ENCODE data around the gene CACFD1. TPM values are rescaled to one million over a fixed set of nuclear protein-coding genes. Genes with fewer than 3 reads are reported as not detected.

Gene CACFD1
- total RNA-seq, 2 experiments from 2014 or later, result 3.7 to 3.8 TPM

DNA sequence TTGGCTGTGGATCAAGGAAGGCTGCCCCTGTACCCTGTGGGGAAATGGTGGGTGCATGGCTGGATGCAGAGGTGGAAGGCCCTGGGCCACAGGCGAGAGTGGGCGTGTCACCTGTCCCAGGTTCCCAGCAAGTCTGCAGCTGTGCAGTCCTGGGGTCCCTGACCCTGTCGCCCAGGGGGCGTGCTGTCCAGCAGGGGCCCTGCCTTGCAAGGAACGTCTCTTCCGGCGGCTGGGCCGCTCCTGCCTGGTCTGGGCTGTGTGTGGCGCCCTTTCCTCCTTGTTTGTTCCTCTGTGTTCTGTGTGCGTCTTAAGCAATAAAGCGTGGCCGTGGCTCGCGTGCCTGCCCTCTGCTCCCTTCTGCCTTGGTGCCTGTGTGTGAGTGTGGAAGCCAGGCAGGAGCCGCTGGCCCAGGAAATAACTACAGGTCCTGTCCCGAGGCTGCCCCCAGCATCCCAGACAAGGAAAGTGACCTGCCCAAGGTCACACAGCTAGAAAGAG lies 10.7 kb downstream of the CACFD1 start:
- Histone ChIP-seq H3K27me3 (ENCODE audit: control insufficient read depth in 1 of 2, insufficient read depth in 2 of 2, low read length in 2 of 2) (no peaks in the 10 kb centered on the region), H3K9me3 (ENCODE audit: control insufficient read depth in 1 of 2, insufficient read depth in 1 of 2, low read length in 2 of 2) (no peaks in the 10 kb centered on the region), H3K4me3 (ENCODE audit: low read length) (no peak overlapping the region), H3K36me3 (ENCODE audit: insufficient read depth, low read length) (no peaks in the 10 kb centered on the region), H3K4me1 (ENCODE audit: insufficient read depth, low read length) (no peaks in the 10 kb centered on the region), H3K27ac (ENCODE audit: low read depth in 1 of 2, low read length in 2 of 2) (no peak overlapping the region)
- H3K9me3 Mint-ChIP-seq, result no peaks in the 10 kb centered on the region
- DNase-seq (no peak), ATAC-seq (ENCODE audit: poor library complexity) (no peak)
- POLR2A ChIA-PET, result no interaction called here
- CTCF ChIA-PET, result no interaction called here
- no peaks in the 10 kb centered on the region for H3K36me3 Mint-ChIP-seq (ENCODE audit: low read depth)
- no peaks in the 10 kb centered on the region for H3K4me1 Mint-ChIP-seq (ENCODE audit: low read depth)
- no peak overlapping the region for H3K4me3 Mint-ChIP-seq
- no peaks in the 10 kb centered on the region for H3K27me3 Mint-ChIP-seq
- intact Hi-C loops (cut with DNase I, micrococcal nuclease), result no loop called here
- TF ChIP-seq, protein P1, sequence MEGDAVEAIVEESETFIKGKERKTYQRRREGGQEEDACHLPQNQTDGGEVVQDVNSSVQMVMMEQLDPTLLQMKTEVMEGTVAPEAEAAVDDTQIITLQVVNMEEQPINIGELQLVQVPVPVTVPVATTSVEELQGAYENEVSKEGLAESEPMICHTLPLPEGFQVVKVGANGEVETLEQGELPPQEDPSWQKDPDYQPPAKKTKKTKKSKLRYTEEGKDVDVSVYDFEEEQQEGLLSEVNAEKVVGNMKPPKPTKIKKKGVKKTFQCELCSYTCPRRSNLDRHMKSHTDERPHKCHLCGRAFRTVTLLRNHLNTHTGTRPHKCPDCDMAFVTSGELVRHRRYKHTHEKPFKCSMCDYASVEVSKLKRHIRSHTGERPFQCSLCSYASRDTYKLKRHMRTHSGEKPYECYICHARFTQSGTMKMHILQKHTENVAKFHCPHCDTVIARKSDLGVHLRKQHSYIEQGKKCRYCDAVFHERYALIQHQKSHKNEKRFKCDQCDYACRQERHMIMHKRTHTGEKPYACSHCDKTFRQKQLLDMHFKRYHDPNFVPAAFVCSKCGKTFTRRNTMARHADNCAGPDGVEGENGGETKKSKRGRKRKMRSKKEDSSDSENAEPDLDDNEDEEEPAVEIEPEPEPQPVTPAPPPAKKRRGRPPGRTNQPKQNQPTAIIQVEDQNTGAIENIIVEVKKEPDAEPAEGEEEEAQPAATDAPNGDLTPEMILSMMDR (IDR thresholded peaks at IDR 0.05), result no peak
- H3K27ac Mint-ChIP-seq, result no peak overlapping the region

DNA sequence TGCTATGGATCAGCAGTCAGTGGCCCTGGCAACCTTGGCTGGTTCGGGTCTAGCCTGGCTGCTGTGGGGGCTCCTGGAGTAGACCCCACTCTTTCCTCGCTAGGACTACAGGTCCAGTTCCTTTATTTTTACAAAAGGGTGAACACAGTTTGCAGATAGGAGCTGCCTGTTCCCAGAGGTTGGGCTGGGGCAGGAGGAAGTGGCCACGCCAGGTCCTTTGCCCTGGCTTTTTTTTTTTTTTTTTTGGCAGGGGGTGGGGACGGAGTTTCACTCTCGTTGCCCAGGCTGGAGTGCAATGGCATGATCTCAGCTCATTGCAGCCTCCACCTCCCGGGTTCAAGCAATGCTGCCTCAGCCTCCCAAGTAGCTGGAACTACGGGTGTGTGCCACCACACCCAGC lies 11.2 kb downstream of the CACFD1 start:
- Histone ChIP-seq H3K4me3 (ENCODE audit: low read length) (no peak overlapping the region), H3K27ac (ENCODE audit: low read depth in 1 of 2, low read length in 2 of 2) (no peak overlapping the region), H3K36me3 (ENCODE audit: insufficient read depth, low read length) (no peaks in the 10 kb centered on the region), H3K9me3 (ENCODE audit: control insufficient read depth in 1 of 2, insufficient read depth in 1 of 2, low read length in 2 of 2) (no peaks in the 10 kb centered on the region), H3K27me3 (ENCODE audit: control insufficient read depth in 1 of 2, insufficient read depth in 2 of 2, low read length in 2 of 2) (no peaks in the 10 kb centered on the region), H3K4me1 (ENCODE audit: insufficient read depth, low read length) (no peaks in the 10 kb centered on the region)
- no peak overlapping the region for H3K27ac Mint-ChIP-seq
- ChIA-PET CTCF (no interaction called here), POLR2A (no interaction called here)
- ATAC-seq (ENCODE audit: poor library complexity) (no peak), DNase-seq (no peak)
- no peaks in the 10 kb centered on the region for H3K27me3 Mint-ChIP-seq
- H3K9me3 Mint-ChIP-seq, result no peaks in the 10 kb centered on the region
- H3K36me3 Mint-ChIP-seq (ENCODE audit: low read depth), result no peaks in the 10 kb centered on the region
- intact Hi-C loops (cut with DNase I, micrococcal nuclease), result no loop called here
- no peak overlapping the region for H3K4me3 Mint-ChIP-seq
- TF ChIP-seq, protein P1 (IDR thresholded peaks at IDR 0.05), result no peak
- no peaks in the 10 kb centered on the region for H3K4me1 Mint-ChIP-seq (ENCODE audit: low read depth)

DNA sequence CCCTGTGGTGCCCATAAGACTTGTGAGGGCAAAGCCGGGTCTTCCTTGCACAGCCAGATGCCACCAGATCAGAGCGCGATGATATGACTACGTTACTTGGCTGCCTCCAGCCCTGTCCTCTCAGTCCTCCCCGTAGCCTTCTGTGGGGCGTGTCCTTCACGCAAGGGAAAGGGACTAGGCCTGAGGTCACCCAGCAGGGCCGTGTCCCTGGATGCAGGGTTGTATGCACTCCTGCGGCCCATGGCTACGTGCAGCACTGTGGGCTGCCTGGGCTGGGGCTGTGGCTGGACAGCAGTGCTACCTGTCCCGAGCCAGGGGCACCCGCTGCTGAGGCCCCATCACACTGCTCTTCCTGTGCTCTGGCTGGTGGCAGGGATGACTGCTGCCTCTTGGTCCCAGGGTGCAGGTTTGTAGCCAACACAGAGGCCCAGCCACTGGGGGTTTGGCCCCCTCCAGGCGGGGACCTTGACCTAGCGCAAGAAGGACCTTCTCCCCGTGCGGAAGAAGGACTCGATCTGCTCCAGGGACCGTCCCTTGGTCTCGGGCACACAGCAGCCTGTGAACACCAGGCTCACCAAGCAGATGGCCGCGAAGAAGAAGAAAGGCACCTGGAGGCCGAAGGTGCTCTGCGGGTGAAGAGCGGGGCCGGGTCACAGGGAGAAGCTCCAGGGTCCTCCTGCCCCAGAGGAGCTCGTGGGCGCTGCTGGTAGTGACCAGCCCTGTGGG lies 11.9 kb downstream of the CACFD1 start:
- no peaks in the 10 kb centered on the region for H3K27me3 Mint-ChIP-seq
- no peaks in the 10 kb centered on the region for H3K36me3 Mint-ChIP-seq (ENCODE audit: low read depth)
- TF ChIP-seq, protein P1 (IDR thresholded peaks at IDR 0.05), result no peak
- no peaks in the 10 kb centered on the region for H3K4me1 Mint-ChIP-seq (ENCODE audit: low read depth)
- Histone ChIP-seq H3K36me3 (ENCODE audit: insufficient read depth, low read length) (no peaks in the 10 kb centered on the region), H3K9me3 (ENCODE audit: control insufficient read depth in 1 of 2, insufficient read depth in 1 of 2, low read length in 2 of 2) (no peaks in the 10 kb centered on the region), H3K4me1 (ENCODE audit: insufficient read depth, low read length) (no peaks in the 10 kb centered on the region), H3K27ac (ENCODE audit: low read depth in 1 of 2, low read length in 2 of 2) (no peak overlapping the region), H3K4me3 (ENCODE audit: low read length) (no peak overlapping the region), H3K27me3 (ENCODE audit: control insufficient read depth in 1 of 2, insufficient read depth in 2 of 2, low read length in 2 of 2) (no peaks in the 10 kb centered on the region)
- POLR2A ChIA-PET, result no interaction called here
- CTCF ChIA-PET, result no interaction called here
- no peak overlapping the region for H3K27ac Mint-ChIP-seq
- intact Hi-C loops (cut with DNase I, micrococcal nuclease), result no loop called here
- no peak overlapping the region for H3K4me3 Mint-ChIP-seq
- no peak for ATAC-seq (ENCODE audit: poor library complexity)
- H3K9me3 Mint-ChIP-seq, result no peaks in the 10 kb centered on the region
- no peak for DNase-seq

All from CD4-positive, alpha-beta T cell (primary cell).